Pancreas (tissue), 10 donors: ENCODE data around the gene RHOH. TPM values are rescaled to one million over a fixed set of nuclear protein-coding genes. Genes with fewer than 3 reads are reported as not detected.
"Not testable (repeated sequence)": the region's sequence is repeated elsewhere in the genome, so short reads cannot be mapped to it uniquely, and the experiment has no call there.

Experiments used
- ATAC-seq, 4 donors: fragments of 200-7000 bp; cut with Tn5 transposase; one replicate each; pipeline versions ENCODE4 v1.8.0 to v1.9.1; 2020; ENCODE audit warnings: mild to moderate bottlenecking in 4 of 4, moderate library complexity in 4 of 4
- DNase-seq, 6 donors: peaks; one replicate each; pipeline ENCODE4 v3.0.0-alpha.2; 2020
- FAIRE-seq: peaks from 2 replicates; lab custom pipeline; 2012; peaks lifted over from hg19 to GRCh38; lab: Jason Lieb, UNC
- H3K27ac ChIP-seq, 4 donors: fragments of 200-600 bp; sonication (generic); 1 replicate in 3 of 4; 2 replicates in 1 of 4; pipeline versions ENCODE4 v1.5.0 to v1.8.0; 2020
- H3K27me3 ChIP-seq, 4 donors: fragments of 200-600 bp; one replicate each; pipeline ENCODE4 v1.8.0; 2021
- H3K36me3 ChIP-seq, 3 donors: fragments of 200-600 bp; sonication (generic) in 1 of 3; one replicate each; pipeline versions ENCODE4 v1.5.0 to v1.8.0; 2020 to 2021
- H3K4me1 ChIP-seq, 3 donors: fragments of 200-600 bp; one replicate each; pipeline ENCODE4 v1.8.0; 2021
- H3K4me3 ChIP-seq, 4 donors: fragments of 200-600 bp; sonication (generic) in 2 of 4; one replicate each; pipeline versions ENCODE4 v1.5.0 to v1.8.0; 2020 to 2021
- H3K9me3 ChIP-seq, 4 donors: fragments of 200-600 bp; one replicate each; pipeline ENCODE4 v1.8.0; 2021
- CTCF ChIP-seq, 4 donors: fragments of 200-600 bp; sonication (generic) in 3 of 4; IDR thresholded peaks; one replicate each; pipeline versions ENCODE4 v1.5.0 to v1.8.0; 2021; ENCODE audit warnings: antibody characterized with exemption in 4 of 4
- WGBS, 2 donors: extraction: QIAGEN DNeasy Blood & Tissue Kit; methylation state at CpG; one replicate each; pipeline ENCODE4 v1.1.7; 2013; 5-methylcytosine and 5-hydroxymethylcytosine counted together
- intact Hi-C, 3 donors: fragments of 100-400 bp; cut with DNase I; formaldehyde crosslinking; loops; one replicate each; pipeline versions ENCODE4 v1.11.1 to v1.14.2; 2022
- polyA plus RNA-seq, 2 donors: library from polyadenylated mRNA; stranded (reverse); fragments of 200-250 nt; gene quantifications; one replicate each; pipeline ENCODE4 v1.2.3, GENCODE V29; 2013
- total RNA-seq, 6 donors: library from RNA; stranded (reverse); fragmentation: NEBNext Ultra II Directional in 4 of 6; extraction: Animal tissue kit (Norgen Biotek cat#: 25700) in 4 of 6; gene quantifications; one replicate each; pipeline versions ENCODE4 v1.2.1 to v1.2.4, GENCODE V29; 2021 to 2023
- donor health status: healthy with polysubstance abuse.
- donor health status: DM: no; HTN: no; CAD: no; lungs with moderate emphysema.
- donor health status: DM: no; HTN: no; CAD: no.
- donor health status: control.
- donor health status: control.
- donor health status: Bipolar disorder and iron deficiency.
- donor health status: DM: yes; HTN: yes; CAD: no.
- donor health status: DM: no; HTN: no; CAD: no.
- donor health status: DM: no; HTN: no; CAD: no.
- donor health status: DM: yes; HTN: yes; CAD: no.

Gene RHOH
- total and polyA plus RNA-seq, 8 donors, result 0.08 to 1.8 (median 0.49) TPM

GRCh38 chr4:40292313-40292759, 95.5 kb downstream of the RHOH start:
- no peak for ATAC-seq
- intact Hi-C loops, result no loop called here

GRCh38 chr4:40294339-40294738, 97.5 kb downstream of the RHOH start:
- DNase-seq (no peak), FAIRE-seq (no peak), ATAC-seq (no peak)
- Histone ChIP-seq H3K4me1 (no peaks in the 10 kb centered on the region), H3K27ac (no peak overlapping the region), H3K27me3 (no peaks in the 10 kb centered on the region), H3K4me3 (no peak overlapping the region), H3K36me3 (no peaks in the 10 kb centered on the region), H3K9me3 (no peaks in the 10 kb centered on the region)
- TF ChIP-seq CTCF (IDR thresholded peaks at IDR 0.05), result no peak
- intact Hi-C loops, result no loop called here
- 73 to 90% methylated on average over 1 of the region's 1 CpG for whole genome bisulfite sequencing, 2 donors

More at GRCh38 chr4:40292313-40292759, 95.5 kb downstream of the RHOH start:
- Histone ChIP-seq H3K4me1 (no peaks in the 10 kb centered on the region), H3K27me3 (no peaks in the 10 kb centered on the region), H3K36me3 (no peaks in the 10 kb centered on the region), H3K27ac (no peak overlapping the region), H3K9me3 (no peaks in the 10 kb centered on the region), H3K4me3 (no peak overlapping the region)
- DNase-seq, result no peak
- FAIRE-seq, result no peak
- TF ChIP-seq CTCF (IDR thresholded peaks at IDR 0.05), result no peak
- 84 to 94% methylated on average over 2 of the region's 2 CpGs for WGBS, 2 donors

GRCh38 chr4:40295030-40295429, 98.2 kb downstream of the RHOH start:
- ATAC-seq, intact Hi-C loops, H3K4me1 ChIP-seq, H3K9me3 ChIP-seq, DNase-seq, H3K36me3 ChIP-seq, H3K4me3 ChIP-seq, H3K27ac ChIP-seq, H3K27me3 ChIP-seq, FAIRE-seq: not testable (repeated sequence)

DNA sequence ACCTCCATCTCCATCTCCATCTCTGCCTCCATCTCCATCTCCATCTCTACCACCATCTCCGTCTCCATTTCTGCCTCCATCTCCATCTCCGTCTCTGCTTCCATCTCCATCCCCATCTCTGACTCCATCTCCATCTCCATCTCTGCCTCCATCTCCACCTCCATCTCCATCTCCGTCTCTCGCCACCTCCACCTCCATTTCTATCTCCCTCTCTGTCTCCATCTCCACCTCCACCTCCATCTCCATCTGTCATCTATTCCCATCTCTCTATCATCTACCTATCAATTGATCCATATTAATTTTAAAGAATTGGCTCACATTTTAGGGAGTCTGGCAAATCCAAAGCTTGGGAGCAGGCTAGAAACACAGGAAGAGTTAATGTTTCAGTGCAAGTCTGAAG, 98.7 kb downstream of the RHOH start:
- 91% methylated on average over 4 of the region's 4 CpGs for WGBS, 2 donors
- no peak for TF ChIP-seq CTCF (IDR thresholded peaks at IDR 0.05)
- no peak overlapping the region for H3K4me3 ChIP-seq
- no peaks in the 10 kb centered on the region for H3K4me1 ChIP-seq
- H3K27me3 ChIP-seq, result no peaks in the 10 kb centered on the region
- intact Hi-C loops, result no loop called here
- no peaks in the 10 kb centered on the region for H3K9me3 ChIP-seq
- H3K27ac ChIP-seq, result no peak overlapping the region
- no peak for FAIRE-seq
- DNase-seq, result no peak
- no peak for ATAC-seq
- H3K36me3 ChIP-seq, result no peaks in the 10 kb centered on the region

Other genes starting within 250 kb of the RHOH start
- gene PDS5A, start 219.1 kb upstream of the RHOH start, total RNA-seq, result 10 to 100 TPM; 24.4 to 42.6 (median 28.9) TPM
- 10 to 100 TPM; 12.1 to 12.2 TPM for gene PDS5A, start 219.1 kb upstream of the RHOH start, polyA plus RNA-seq
- gene N4BP2, start 140.2 kb upstream of the RHOH start, total RNA-seq, result 10 to 100 TPM in 5 of 6 donors, 1 to 10 TPM in 1; 10.0 to 13.4 (median 11.9) TPM
- gene N4BP2, start 140.2 kb upstream of the RHOH start, polyA plus RNA-seq, result 1 to 10 TPM; 1.6 to 3.2 TPM
- not detected for gene CHRNA9, start 138.3 kb downstream of the RHOH start, total RNA-seq
- not detected for gene CHRNA9, start 138.3 kb downstream of the RHOH start, polyA plus RNA-seq